ENCODE data around the gene BEND6. TPM values are rescaled to one million over a fixed set of nuclear protein-coding genes. Genes with fewer than 3 reads are reported as not detected.
A peak's percentile ranks its signal among the peaks of the same experiment; 100 is the strongest.

The BEND6 gene
- polyA plus RNA-seq, 1 of the 3 experiments (the other 2 are of a cell fraction): 6.9 TPM

- Histone ChIP-seq H3F3A (replicated peaks; ENCODE audit: insufficient read depth) (no peaks in the 10 kb centered on the region), H3K9me2 (no peaks in the 10 kb centered on the region), H3K27ac (ENCODE audit: low read depth in 2 of 2, low read length in 1 of 2) (peak overlapping the region in 1 of 2 experiments; percentile 24; a peak in 2 of 4 replicates), H3K9ac (no peak overlapping the region), H3K9me3 (no peaks in the 10 kb centered on the region), H3K79me2 (ENCODE audit: insufficient read depth) (no peaks in the 10 kb centered on the region), H3K4me3 (ENCODE audit: low read depth in 2 of 2, low read length in 1 of 2) (no peak overlapping the region), H4K20me1 (ENCODE audit: insufficient read depth) (no peaks in the 10 kb centered on the region), H3K27me3 (ENCODE audit: insufficient read depth) (no peaks in the 10 kb centered on the region), H2AFZ (ENCODE audit: low read depth) (no peak overlapping the region), H3K4me2 (no peak overlapping the region), H3K36me3 (replicated peaks in 1 of 2; ENCODE audit: control insufficient read depth in 1 of 2, insufficient read depth in 2 of 2, low read length in 1 of 2) (peaks cover 0 to 7% of the 10 kb centered on the region in 2 experiments), H3K4me1 (ENCODE audit: control insufficient read depth in 1 of 2, insufficient read depth in 2 of 2, low read depth in 1 of 2, low read length in 1 of 2) (peaks cover 4 to 5% of the 10 kb centered on the region in 2 experiments; a peak in 1 of 4 replicates)
- DNase-seq: no peak
- ChIA-PET POLR2A (no interaction called here), CTCF (interaction anchor here (0.9 to 1.1 kb wide), 2 partner anchors 9 to 109 kb away, joined by 3 to 4 read pairs; no protein-coding TSS in a partner anchor)
- 21% methylated on average over 4 of the region's 4 CpGs for WGBS (ENCODE audit: low lambda C conversion rate)
- peak; percentile 37; the same call in 1 of the 2 replicates for TF ChIP-seq TEAD4 (IDR thresholded peaks at IDR 0.05; ENCODE audit: borderline replicate concordance, insufficient read depth)
- TF ChIP-seq USF2 (IDR thresholded peaks at IDR 0.05; ENCODE audit: borderline replicate concordance, low read depth, low read length): no peak
- TF ChIP-seq FOSL2 (IDR thresholded peaks at IDR 0.05; ENCODE audit: borderline replicate concordance, low read depth): peak; percentile 70; the same call in 1 of the 2 replicates
- peak; percentile 85 for TF ChIP-seq PBX3 (IDR thresholded peaks at IDR 0.05)
- TF ChIP-seq TAF1 (IDR thresholded peaks at IDR 0.05; ENCODE audit: borderline replicate concordance, low read depth, low read length): no peak
- no peak for TF ChIP-seq RFX5 (IDR thresholded peaks at IDR 0.05; ENCODE audit: low read length)
- TF ChIP-seq RCOR1 (IDR thresholded peaks at IDR 0.05; ENCODE audit: low read length): no peak
- TF ChIP-seq ELF1 (IDR thresholded peaks at IDR 0.05): no peak
- TF ChIP-seq CTCF (IDR thresholded peaks at IDR 0.05): no peak
- TF ChIP-seq CHD2 (IDR thresholded peaks at IDR 0.05; ENCODE audit: low read length, partially characterized antibody): no peak
- no peak for TF ChIP-seq SMC3 (IDR thresholded peaks at IDR 0.05; ENCODE audit: low read depth, low read length)
- TF ChIP-seq TCF12 (IDR thresholded peaks at IDR 0.05): peak; percentile 71
- TF ChIP-seq RAD21 (IDR thresholded peaks at IDR 0.05; ENCODE audit: low read length): no peak
- no peak for TF ChIP-seq POLR2AphosphoS5 (IDR thresholded peaks at IDR 0.05; ENCODE audit: low read depth, low read length)
- TF ChIP-seq JUND (IDR thresholded peaks at IDR 0.05): peak; percentile 52
- no peak for TF ChIP-seq MEF2A (IDR thresholded peaks at IDR 0.05; ENCODE audit: borderline replicate concordance, low read depth)
- no peak for TF ChIP-seq EZH2phosphoT487 (IDR thresholded peaks at IDR 0.05; ENCODE audit: borderline replicate concordance, low read depth)
- TF ChIP-seq EP300 (IDR thresholded peaks at IDR 0.05; ENCODE audit: borderline replicate concordance in 1 of 2, low read depth in 1 of 2, low read length in 1 of 2): no peak; a peak in 1 of 4 replicates
- no peak for TF ChIP-seq FOXM1 (IDR thresholded peaks at IDR 0.05; ENCODE audit: low read depth)
- TF ChIP-seq SIN3A (IDR thresholded peaks at IDR 0.05; ENCODE audit: borderline replicate concordance, low read depth, low read length): 0 out of 2 replicates have a peak, but pooled peaks have one; percentile 33
- no peak for TF ChIP-seq RXRA (IDR thresholded peaks at IDR 0.05; ENCODE audit: borderline replicate concordance, low read depth)
- TF ChIP-seq YY1 (IDR thresholded peaks at IDR 0.05; ENCODE audit: low read depth): no peak
- peak; percentile 56 for TF ChIP-seq NFIC (IDR thresholded peaks at IDR 0.05; ENCODE audit: borderline replicate concordance)
- TF ChIP-seq MXI1 (IDR thresholded peaks at IDR 0.05; ENCODE audit: low read depth, low read length): no peak
- no peak for TF ChIP-seq MAX (IDR thresholded peaks at IDR 0.05; ENCODE audit: low read depth)
- no peak for TF ChIP-seq FOXJ3 (CRISPR knock-in tag; IDR thresholded peaks at IDR 0.05)
- TF ChIP-seq USF1 (IDR thresholded peaks at IDR 0.05; ENCODE audit: borderline replicate concordance, low read depth): no peak
- no peak for TF ChIP-seq GABPA (IDR thresholded peaks at IDR 0.05; ENCODE audit: low read depth)
- no peak for TF ChIP-seq NRF1 (IDR thresholded peaks at IDR 0.05; ENCODE audit: low read depth, low read length)
- TF ChIP-seq IRF3 (IDR thresholded peaks at IDR 0.05; ENCODE audit: low read depth, low read length): no peak
Observed at GRCh38 chr6:57013521-57013926, 58.6 kb downstream of the BEND6 start.
